H9 (cell line): Measurements from ENCODE around the gene P2RY8. TPM values are rescaled to one million over a fixed set of nuclear protein-coding genes. Genes with fewer than 3 reads are reported as not detected.

Experiments used
- DNase-seq: peaks from one replicate; pipeline ENCODE4 v3.0.0-alpha.2; 2017
- H2AFZ ChIP-seq: one replicate; pipeline ENCODE4 v1.6.1; 2013; ENCODE audit warnings: mild to moderate bottlenecking, low read length, control low read depth, moderate library complexity
- H2AK5ac ChIP-seq: 2 replicates; pipeline ENCODE4 v1.6.1; 2013; ENCODE audit warnings: low read length, control low read depth, mixed read lengths; ENCODE audit not compliant: insufficient read length
- H2BK120ac ChIP-seq: one replicate; pipeline ENCODE4 v1.6.1; 2013; ENCODE audit warnings: low read depth, mild to moderate bottlenecking, low read length, control low read depth, inconsistent platforms; ENCODE audit not compliant: poor library complexity, severe bottlenecking
- H2BK12ac ChIP-seq: 2 replicates; pipeline ENCODE4 v1.6.1; 2013; ENCODE audit warnings: low read length, control low read depth, mixed read lengths, low read depth; ENCODE audit not compliant: insufficient read length
- H2BK15ac ChIP-seq: 2 replicates; pipeline ENCODE4 v1.6.1; 2013; ENCODE audit warnings: low read depth, low read length, control low read depth
- H2BK20ac ChIP-seq: one replicate; pipeline ENCODE4 v1.6.1; 2013; ENCODE audit warnings: low read depth, mild to moderate bottlenecking, low read length, control low read depth, inconsistent platforms; ENCODE audit not compliant: poor library complexity, severe bottlenecking
- H2BK5ac ChIP-seq: 2 replicates; pipeline ENCODE4 v1.6.1; 2013; ENCODE audit warnings: low read length, control low read depth, mixed read lengths; ENCODE audit not compliant: insufficient read length
- H3K14ac ChIP-seq: 2 replicates; pipeline ENCODE4 v1.6.1; 2013; ENCODE audit warnings: low read length, control low read depth; ENCODE audit not compliant: insufficient read depth
- H3K18ac ChIP-seq: 2 replicates; pipeline ENCODE4 v1.6.1; 2013; ENCODE audit warnings: low read depth, mild to moderate bottlenecking, mixed read lengths, low read length, control low read depth; ENCODE audit not compliant: insufficient read length
- H3K23ac ChIP-seq: 2 replicates; pipeline ENCODE4 v1.6.1; 2013; ENCODE audit warnings: low read length, control low read depth, mixed read lengths, low read depth; ENCODE audit not compliant: insufficient read length
- H3K23me2 ChIP-seq: 2 replicates; pipeline ENCODE4 v1.6.1; 2013; ENCODE audit warnings: low read depth, mild to moderate bottlenecking, mixed read lengths, low read length, control low read depth; ENCODE audit not compliant: insufficient read length, poor library complexity, severe bottlenecking
- H3K27ac ChIP-seq: 2 replicates; pipeline ENCODE4 v1.5.1; 2013; ENCODE audit warnings: low read length, control low read depth, mixed read lengths, low read depth; ENCODE audit not compliant: insufficient read length
- H3K27me3 ChIP-seq: 2 replicates; pipeline ENCODE4 v1.6.1; 2013; ENCODE audit warnings: low read length, control low read depth, inconsistent platforms; ENCODE audit not compliant: insufficient read depth
- H3K4ac ChIP-seq: 2 replicates; pipeline ENCODE4 v1.6.1; 2013; ENCODE audit warnings: low read depth, mild to moderate bottlenecking, control low read depth, inconsistent platforms, low read length, moderate library complexity
- H3K4me1 ChIP-seq: 2 replicates; pipeline ENCODE4 v1.6.1; 2013; ENCODE audit warnings: low read length, control low read depth, inconsistent platforms; ENCODE audit not compliant: insufficient read depth
- H3K4me2 ChIP-seq: 2 replicates; pipeline ENCODE4 v1.6.1; 2013; ENCODE audit warnings: low read length, control low read depth, mixed read lengths; ENCODE audit not compliant: insufficient read length, insufficient read depth
- H3K56ac ChIP-seq: 2 replicates; pipeline ENCODE4 v1.6.1; 2013; ENCODE audit warnings: low read depth, mild to moderate bottlenecking, mixed read lengths, low read length, control low read depth; ENCODE audit not compliant: insufficient read length
- H3K79me1 ChIP-seq: 2 replicates; pipeline ENCODE4 v1.6.1; 2013; ENCODE audit warnings: low read depth, mild to moderate bottlenecking, moderate library complexity, low read length, control low read depth, inconsistent platforms; ENCODE audit not compliant: insufficient read depth, poor library complexity, severe bottlenecking
- H3K79me2 ChIP-seq: 2 replicates; pipeline ENCODE4 v1.6.1; 2013; ENCODE audit warnings: low read length, control low read depth, inconsistent platforms; ENCODE audit not compliant: insufficient read depth
- H3K9ac ChIP-seq: 2 replicates; pipeline ENCODE4 v1.6.1; 2013; ENCODE audit warnings: low read length, control low read depth, mixed read lengths; ENCODE audit not compliant: insufficient read length; ENCODE audit errors: extremely low read depth
- H3K9me3 ChIP-seq: one replicate; pipeline ENCODE4 v1.6.1; 2013; ENCODE audit warnings: low read depth, low read length, inconsistent platforms; ENCODE audit not compliant: control insufficient read depth
- H3T11ph ChIP-seq: one replicate; pipeline ENCODE4 v1.6.1; 2013; ENCODE audit warnings: mild to moderate bottlenecking, low read length, control low read depth, inconsistent platforms
- H4K20me1 ChIP-seq: one replicate; pipeline ENCODE4 v1.6.1; 2013; ENCODE audit not compliant: control insufficient read depth, insufficient read length, insufficient read depth
- H4K5ac ChIP-seq: 2 replicates; pipeline ENCODE4 v1.6.1; 2013; ENCODE audit warnings: low read depth, mild to moderate bottlenecking, mixed read lengths, low read length, control low read depth; ENCODE audit not compliant: insufficient read length
- H4K8ac ChIP-seq: replicated peaks from 2 replicates; pipeline ENCODE4 v1.6.1; 2013; ENCODE audit warnings: low read length, control low read depth, mixed read lengths, low read depth; ENCODE audit not compliant: insufficient read length
- H4K91ac ChIP-seq: 2 replicates; pipeline ENCODE4 v1.6.1; 2013; ENCODE audit warnings: low read depth, mild to moderate bottlenecking, moderate library complexity, mixed read lengths, low read length, control low read depth; ENCODE audit not compliant: insufficient read length
- H3K27ac Mint-ChIP-seq, 3 experiments: 2 replicates in 2 of 3; 3 replicates in 1 of 3; pipeline ENCODE4 v1.8.0; 2020 to 2021; ENCODE audit warnings: mixed read lengths in 3 of 3, mild to moderate bottlenecking in 1 of 3, moderate library complexity in 1 of 3
- H3K27me3 Mint-ChIP-seq: 2 replicates; pipeline ENCODE4 v1.8.0; 2021; ENCODE audit warnings: low read depth, mild to moderate bottlenecking, moderate library complexity, mixed read lengths
- H3K36me3 Mint-ChIP-seq, 3 experiments: 2 replicates in 2 of 3; 3 replicates in 1 of 3; pipeline ENCODE4 v1.8.0; 2020 to 2021; ENCODE audit warnings: low read depth in 3 of 3, mixed read lengths in 3 of 3; ENCODE audit not compliant: insufficient read depth in 1 of 3
- H3K4me1 Mint-ChIP-seq, 2 experiments: 2 replicates each; pipeline ENCODE4 v1.8.0; 2020; ENCODE audit warnings: mixed read lengths in 2 of 2
- H3K4me3 Mint-ChIP-seq, 2 experiments: 2 replicates in 1 of 2; 3 replicates in 1 of 2; pipeline ENCODE4 v1.8.0; 2020 to 2021; ENCODE audit warnings: mild to moderate bottlenecking in 2 of 2, mixed read lengths in 2 of 2, moderate library complexity in 1 of 2
- H3K9me3 Mint-ChIP-seq, 2 experiments: 2 replicates in 1 of 2; 3 replicates in 1 of 2; pipeline ENCODE4 v1.8.0; 2020; ENCODE audit warnings: mild to moderate bottlenecking in 2 of 2, mixed read lengths in 2 of 2, moderate library complexity in 1 of 2
- CTCF ChIP-seq: fragments of 200-600 bp; sonication (generic); conservative IDR thresholded peaks from 3 replicates; pipeline ENCODE4 v1.8.0; 2021; ENCODE audit warnings: antibody characterized with exemption, mild to moderate bottlenecking
- total RNA-seq: library from RNA; stranded (reverse); gene quantifications from 2 replicates; pipeline ENCODE4 v1.2.1, GENCODE V29; 2021

Gene P2RY8
- total RNA-seq, 1 experiment from 2014 or later, result not detected

- Histone ChIP-seq H4K91ac (no peak overlapping the region), H3K27ac (no peak overlapping the region)
- H3K27ac Mint-ChIP-seq, result no peak overlapping the region
Measured at GRCh38 chrX:1462110-1462509, 74.9 kb downstream of the P2RY8 start.

More at GRCh38 chrX:1462110-1462509, 74.9 kb downstream of the P2RY8 start:
- Histone ChIP-seq H3K14ac (no peak overlapping the region), H2BK20ac (no peak overlapping the region), H3K27me3 (no peaks in the 10 kb centered on the region; the same call in 1 of the 2 replicates), H3K9me3 (no peaks in the 10 kb centered on the region), H3K4me1 (no peaks in the 10 kb centered on the region), H3T11ph (no peak overlapping the region), H3K23me2 (no peaks in the 10 kb centered on the region), H4K20me1 (no peaks in the 10 kb centered on the region), H3K4ac (no peak overlapping the region), H3K79me2 (no peaks in the 10 kb centered on the region), H3K56ac (no peak overlapping the region), H4K5ac (no peak overlapping the region), H3K79me1 (no peaks in the 10 kb centered on the region), H3K18ac (no peak overlapping the region), H3K4me2 (no peak overlapping the region), H2BK5ac (no peak overlapping the region), H2BK12ac (no peak overlapping the region), H3K9ac (no peak overlapping the region), H2BK15ac (no peak overlapping the region), H2AFZ (no peak overlapping the region), H4K8ac (no peak overlapping the region), H2BK120ac (no peak overlapping the region), H3K23ac (no peak overlapping the region), H2AK5ac (no peak overlapping the region)
- no peak for DNase-seq
- H3K9me3 Mint-ChIP-seq, result no peaks in the 10 kb centered on the region; a peak in 1 of 5 replicates
- H3K27me3 Mint-ChIP-seq, result peaks cover 7% of the 10 kb centered on the region
- TF ChIP-seq CTCF, result no peak
- H3K4me1 Mint-ChIP-seq, result peaks cover 2 to 3% of the 10 kb centered on the region in 2 experiments
- no peak overlapping the region for H3K4me3 Mint-ChIP-seq
- no peaks in the 10 kb centered on the region for H3K36me3 Mint-ChIP-seq
